Measurements from ENCODE around the gene FMO3. TPM values are rescaled to one million over a fixed set of nuclear protein-coding genes. Genes with fewer than 3 reads are reported as not detected.
A peak's percentile ranks its signal among the peaks of the same experiment; 100 is the strongest.

FMO3 gene
- total RNA-seq, 1 donor: 0.86 TPM

DNA sequence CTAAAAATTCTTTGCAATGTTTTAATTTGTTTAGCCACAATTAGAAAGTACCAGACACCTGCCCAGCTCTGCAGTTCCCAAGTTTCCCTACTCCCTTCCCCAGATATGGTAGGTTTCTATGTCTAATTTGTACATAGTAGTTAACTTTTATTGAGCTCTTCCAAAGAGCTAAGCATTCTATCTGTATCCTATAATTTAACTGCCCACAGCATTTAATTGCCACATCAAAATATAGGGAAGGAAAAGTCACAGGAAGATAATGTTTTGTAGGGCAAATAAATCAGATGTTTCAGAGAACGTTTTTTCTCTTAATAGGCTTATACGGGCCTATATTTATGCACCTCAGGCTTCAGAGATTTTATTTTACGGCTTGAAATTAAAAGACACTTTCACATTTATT, 15.7 kb upstream of the FMO3 start:
- H3K4me3 ChIP-seq (ENCODE audit: low read depth, low read length): no peak overlapping the region
- TF ChIP-seq, protein P1, sequence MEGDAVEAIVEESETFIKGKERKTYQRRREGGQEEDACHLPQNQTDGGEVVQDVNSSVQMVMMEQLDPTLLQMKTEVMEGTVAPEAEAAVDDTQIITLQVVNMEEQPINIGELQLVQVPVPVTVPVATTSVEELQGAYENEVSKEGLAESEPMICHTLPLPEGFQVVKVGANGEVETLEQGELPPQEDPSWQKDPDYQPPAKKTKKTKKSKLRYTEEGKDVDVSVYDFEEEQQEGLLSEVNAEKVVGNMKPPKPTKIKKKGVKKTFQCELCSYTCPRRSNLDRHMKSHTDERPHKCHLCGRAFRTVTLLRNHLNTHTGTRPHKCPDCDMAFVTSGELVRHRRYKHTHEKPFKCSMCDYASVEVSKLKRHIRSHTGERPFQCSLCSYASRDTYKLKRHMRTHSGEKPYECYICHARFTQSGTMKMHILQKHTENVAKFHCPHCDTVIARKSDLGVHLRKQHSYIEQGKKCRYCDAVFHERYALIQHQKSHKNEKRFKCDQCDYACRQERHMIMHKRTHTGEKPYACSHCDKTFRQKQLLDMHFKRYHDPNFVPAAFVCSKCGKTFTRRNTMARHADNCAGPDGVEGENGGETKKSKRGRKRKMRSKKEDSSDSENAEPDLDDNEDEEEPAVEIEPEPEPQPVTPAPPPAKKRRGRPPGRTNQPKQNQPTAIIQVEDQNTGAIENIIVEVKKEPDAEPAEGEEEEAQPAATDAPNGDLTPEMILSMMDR (IDR thresholded peaks at IDR 0.05; ENCODE audit: insufficient read depth, low read depth, low read length): no peak
- no peak for DNase-seq (ENCODE audit: low read depth)

DNA sequence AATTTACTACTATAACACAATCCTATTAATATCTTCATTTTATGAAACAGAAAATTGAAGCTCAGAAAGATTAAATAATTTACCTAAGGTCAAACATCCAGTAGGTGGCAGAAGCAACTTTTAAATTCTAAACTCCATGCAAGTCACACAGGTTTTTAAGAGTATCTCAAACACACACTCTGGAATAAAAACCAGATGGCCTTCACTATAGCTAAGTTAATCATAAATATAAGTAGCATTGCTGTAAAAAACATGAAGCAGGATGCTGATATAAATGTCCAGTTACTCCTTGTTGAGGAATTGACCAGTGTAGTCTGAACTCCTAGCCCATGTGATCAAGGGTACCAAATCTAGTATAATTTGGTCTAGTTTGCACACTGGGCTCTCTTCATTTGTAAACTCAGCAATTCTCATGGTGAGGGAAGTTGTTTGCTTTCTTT, 9.4 kb upstream of the FMO3 start:
- DNase-seq (ENCODE audit: low read depth): peak; percentile 71
- TF ChIP-seq, protein P1 (IDR thresholded peaks at IDR 0.05; ENCODE audit: insufficient read depth, low read depth, low read length): peak; percentile 40

DNA sequence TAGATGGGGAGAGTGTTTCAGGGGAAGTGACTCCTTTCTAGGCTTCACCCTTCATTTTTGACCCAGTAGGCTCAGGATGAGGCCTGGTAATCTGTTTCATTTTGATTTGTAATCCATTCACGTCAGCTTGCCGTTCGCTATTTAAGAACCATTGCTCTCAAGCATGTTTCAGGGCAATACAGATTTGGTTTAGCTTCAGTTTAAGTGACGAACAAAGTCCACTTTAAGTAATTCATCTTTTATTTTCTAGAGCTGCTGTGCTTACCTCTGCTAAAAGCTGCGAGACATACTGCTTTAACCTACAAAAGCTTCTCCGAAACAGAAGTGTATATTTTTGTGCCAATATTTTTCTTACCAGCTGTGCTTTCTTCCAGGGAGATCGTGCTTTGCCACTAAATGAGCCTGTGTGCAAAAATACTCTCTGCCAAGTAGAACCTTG, 8.9 kb upstream of the FMO3 start:
- TF ChIP-seq, protein P1 (IDR thresholded peaks at IDR 0.05; ENCODE audit: insufficient read depth, low read depth, low read length): no peak
- H3K4me3 ChIP-seq (ENCODE audit: low read depth, low read length): no peak overlapping the region
- peak; percentile 4 for DNase-seq (ENCODE audit: low read depth)

More for the DNA sequence above, 9.4 kb upstream of the FMO3 start:
- H3K4me3 ChIP-seq (ENCODE audit: low read depth, low read length): no peak overlapping the region

DNA sequence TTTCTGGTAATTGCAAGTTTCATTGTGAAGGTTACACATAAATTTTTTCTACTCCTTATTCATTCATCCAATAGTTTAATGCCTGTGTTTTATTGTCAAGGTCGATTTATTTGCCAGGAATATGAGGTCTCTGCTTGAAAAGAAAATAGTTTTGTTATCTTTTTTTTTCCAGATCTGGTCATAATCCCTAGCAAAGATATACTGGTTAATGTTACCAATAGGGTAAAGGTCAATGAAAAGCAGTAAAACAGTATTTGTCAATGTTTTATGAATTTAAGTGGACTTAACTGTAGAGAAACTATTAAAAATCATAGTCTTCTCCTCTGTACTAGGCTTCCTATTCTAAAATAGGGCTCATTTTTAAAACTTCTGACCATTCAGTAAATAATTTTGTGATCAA, 8.1 kb upstream of the FMO3 start:
- TF ChIP-seq, protein P1 (IDR thresholded peaks at IDR 0.05; ENCODE audit: insufficient read depth, low read depth, low read length): no peak
- no peak overlapping the region for H3K4me3 ChIP-seq (ENCODE audit: low read depth, low read length)
- DNase-seq (ENCODE audit: low read depth): no peak

DNA sequence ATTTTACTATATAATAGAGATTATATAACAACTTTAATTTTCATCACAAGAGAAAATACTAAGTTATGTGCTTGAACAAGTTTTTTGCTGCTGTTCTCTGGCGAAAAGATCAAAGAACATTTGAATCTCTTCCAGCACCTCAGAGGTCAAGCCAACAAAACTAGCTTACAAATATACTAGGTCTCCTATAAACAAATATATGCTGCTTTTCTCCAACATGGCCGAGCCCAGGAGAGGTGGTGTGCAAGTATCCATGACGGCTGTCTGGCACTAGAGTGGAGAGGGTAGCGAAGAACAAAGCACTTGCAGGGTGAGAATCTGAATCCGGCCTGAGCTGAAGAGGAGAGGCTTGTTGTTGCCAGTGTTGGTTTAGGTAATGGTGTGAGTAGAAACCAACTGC, 7.5 kb upstream of the FMO3 start:
- TF ChIP-seq, protein P1 (IDR thresholded peaks at IDR 0.05; ENCODE audit: insufficient read depth, low read depth, low read length): no peak
- DNase-seq (ENCODE audit: low read depth): no peak
- H3K4me3 ChIP-seq (ENCODE audit: low read depth, low read length): no peak overlapping the region

DNA sequence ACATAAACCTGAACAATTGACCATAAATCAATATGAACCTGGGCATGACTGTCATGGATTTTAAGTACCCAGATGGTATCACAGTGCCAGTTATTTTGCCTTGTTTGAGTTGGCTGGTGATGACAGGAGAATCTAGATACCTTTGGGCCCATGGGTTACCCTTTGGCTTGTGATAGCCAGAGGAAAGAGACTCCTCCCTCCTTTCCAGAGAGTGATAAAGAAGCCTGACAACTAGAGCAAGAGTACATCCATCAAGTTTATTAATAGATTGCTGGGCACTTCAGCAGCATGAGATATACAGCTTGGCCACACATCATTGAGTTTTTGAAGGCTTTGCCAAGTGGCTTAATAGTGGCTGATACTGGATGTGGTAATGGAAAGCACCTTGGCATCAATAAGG, 6.6 kb upstream of the FMO3 start:
- no peak for DNase-seq (ENCODE audit: low read depth)
- TF ChIP-seq, protein P1 (IDR thresholded peaks at IDR 0.05; ENCODE audit: insufficient read depth, low read depth, low read length): no peak
- H3K4me3 ChIP-seq (ENCODE audit: low read depth, low read length): no peak overlapping the region

DNA sequence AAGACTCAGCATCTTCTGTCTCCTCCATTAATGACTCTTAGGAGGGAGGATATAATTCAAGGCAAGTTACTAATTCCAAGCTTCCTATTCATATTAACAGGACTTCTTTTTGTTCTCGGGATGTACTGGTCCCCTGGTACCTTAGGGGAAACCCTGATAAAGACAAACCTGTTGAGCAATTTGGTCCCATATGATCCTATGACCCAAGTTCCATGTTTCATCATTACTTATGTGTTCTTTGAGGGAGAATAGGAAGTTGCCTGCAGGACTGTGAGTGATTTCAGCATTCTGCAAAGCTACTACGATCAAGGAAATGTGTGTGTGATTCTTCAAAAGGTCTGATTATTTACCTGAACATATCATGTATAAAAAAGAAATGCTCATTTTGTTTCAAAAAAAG, 5.8 kb upstream of the FMO3 start:
- no peak for DNase-seq (ENCODE audit: low read depth)
- TF ChIP-seq, protein P1 (IDR thresholded peaks at IDR 0.05; ENCODE audit: insufficient read depth, low read depth, low read length): no peak
- H3K4me3 ChIP-seq (ENCODE audit: low read depth, low read length): no peak overlapping the region
